OCI-LY3 (cell line): ENCODE data around the gene ARHGAP30.

Source experiments
- H2AFZ ChIP-seq: fragments of 200-600, 300-600 bp; shearing (Covaris generic); 2 replicates; pipeline ENCODE4 v1.6.0; 2014; ENCODE audit warnings: antibody characterized with exemption, low read depth, low read length
- H3K27ac ChIP-seq: fragments of 200-600, 300-600 bp; sonication (generic); 2 replicates; pipeline ENCODE4 v1.5.1; 2014; ENCODE audit warnings: mild to moderate bottlenecking, low read length, moderate library complexity, mixed read lengths
- H3K27me3 ChIP-seq: fragments of 200-600, 300-600 bp; sonication (generic); 2 replicates; pipeline ENCODE4 v1.6.1; 2014; ENCODE audit warnings: low read depth, low read length, mixed read lengths
- H3K36me3 ChIP-seq: fragments of 200-600, 300-600 bp; sonication (generic); replicated peaks from 2 replicates; pipeline ENCODE3; 2014; ENCODE audit warnings: low read depth, low read length, mixed read lengths
- H3K4me1 ChIP-seq: fragments of 300-600, 200-600 bp; sonication (generic); 2 replicates; pipeline ENCODE4 v1.6.1; 2014; ENCODE audit warnings: low read length, mixed read lengths
- H3K4me2 ChIP-seq: fragments of 200-600, 300-600 bp; sonication (generic); 2 replicates; pipeline ENCODE4 v1.6.1; 2014; ENCODE audit warnings: low read length, mixed read lengths
- H3K4me3 ChIP-seq: fragments of 300-600, 200-600 bp; sonication (generic); 2 replicates; pipeline ENCODE4 v1.5.1; 2014; ENCODE audit warnings: antibody characterized with exemption, mild to moderate bottlenecking, low read length, moderate library complexity
- H3K79me2 ChIP-seq: fragments of 300-600, 200-600 bp; shearing (Covaris generic); 2 replicates; pipeline ENCODE4 v1.6.1; 2014; ENCODE audit warnings: mild to moderate bottlenecking, low read length, mixed read lengths
- H3K9ac ChIP-seq: fragments of 300-600, 200-600 bp; shearing (Covaris generic); 2 replicates; pipeline ENCODE4 v1.6.0; 2014; ENCODE audit warnings: mild to moderate bottlenecking, low read length, moderate library complexity
- H3K9me3 ChIP-seq: fragments of 200-600, 300-600 bp; shearing (Covaris generic); 2 replicates; pipeline ENCODE4 v1.6.1; 2014; ENCODE audit warnings: low read length, mixed read lengths; ENCODE audit not compliant: insufficient read depth
- H4K20me1 ChIP-seq: fragments of 200-600, 300-600 bp; sonication (generic); 2 replicates; pipeline ENCODE4 v1.6.1; 2016; ENCODE audit warnings: low read length, mixed read lengths; ENCODE audit not compliant: insufficient read depth
- EZH2phosphoT487 ChIP-seq: fragments of 200-600 bp; shearing (Covaris generic); IDR thresholded peaks from 2 replicates; pipeline ENCODE4 v1.6.1; 2018; ENCODE audit warnings: antibody characterized with exemption, mixed run types, low read depth
- TF ChIP-seq, protein P1 (sequence below): fragments of 200-600, 300-600 bp; sonication (generic); IDR thresholded peaks from 2 replicates; pipeline ENCODE4 v1.5.1; 2014; ENCODE audit warnings: antibody characterized with exemption, low read length, low read depth

The ARHGAP30 gene

DNA sequence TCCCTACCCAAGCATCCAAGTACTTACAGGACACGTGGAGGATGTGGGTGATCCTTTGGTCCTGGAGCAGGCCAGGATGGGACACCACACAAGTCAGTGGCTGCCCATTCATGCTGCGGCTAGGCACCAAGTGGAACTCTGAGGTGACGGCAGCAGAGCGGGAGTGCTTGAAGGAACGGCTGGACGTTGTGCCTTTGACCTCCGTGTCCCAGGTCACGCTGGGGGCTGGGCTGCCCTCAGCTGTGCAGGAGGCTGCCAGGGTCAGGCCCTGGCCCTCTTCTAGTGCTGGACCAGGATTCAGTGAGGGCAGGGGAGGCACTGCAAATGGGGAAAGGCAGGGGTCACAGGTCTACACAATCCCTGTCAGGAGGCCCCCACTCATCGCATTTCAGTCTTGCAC lies 7.7 kb upstream of the ARHGAP30 start:
- no peak overlapping the region for H2AFZ ChIP-seq
- H3K27ac ChIP-seq, result no peak overlapping the region
- H3K9me3 ChIP-seq, result no peaks in the 10 kb centered on the region
- no peaks in the 10 kb centered on the region for H3K36me3 ChIP-seq
- no peaks in the 10 kb centered on the region for H3K79me2 ChIP-seq
- H3K4me1 ChIP-seq, result no peaks in the 10 kb centered on the region
- no peak overlapping the region for H3K9ac ChIP-seq
- TF ChIP-seq, protein P1, sequence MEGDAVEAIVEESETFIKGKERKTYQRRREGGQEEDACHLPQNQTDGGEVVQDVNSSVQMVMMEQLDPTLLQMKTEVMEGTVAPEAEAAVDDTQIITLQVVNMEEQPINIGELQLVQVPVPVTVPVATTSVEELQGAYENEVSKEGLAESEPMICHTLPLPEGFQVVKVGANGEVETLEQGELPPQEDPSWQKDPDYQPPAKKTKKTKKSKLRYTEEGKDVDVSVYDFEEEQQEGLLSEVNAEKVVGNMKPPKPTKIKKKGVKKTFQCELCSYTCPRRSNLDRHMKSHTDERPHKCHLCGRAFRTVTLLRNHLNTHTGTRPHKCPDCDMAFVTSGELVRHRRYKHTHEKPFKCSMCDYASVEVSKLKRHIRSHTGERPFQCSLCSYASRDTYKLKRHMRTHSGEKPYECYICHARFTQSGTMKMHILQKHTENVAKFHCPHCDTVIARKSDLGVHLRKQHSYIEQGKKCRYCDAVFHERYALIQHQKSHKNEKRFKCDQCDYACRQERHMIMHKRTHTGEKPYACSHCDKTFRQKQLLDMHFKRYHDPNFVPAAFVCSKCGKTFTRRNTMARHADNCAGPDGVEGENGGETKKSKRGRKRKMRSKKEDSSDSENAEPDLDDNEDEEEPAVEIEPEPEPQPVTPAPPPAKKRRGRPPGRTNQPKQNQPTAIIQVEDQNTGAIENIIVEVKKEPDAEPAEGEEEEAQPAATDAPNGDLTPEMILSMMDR, result no peak
- no peak for TF ChIP-seq EZH2phosphoT487
- H3K27me3 ChIP-seq, result no peaks in the 10 kb centered on the region
- no peak overlapping the region for H3K4me2 ChIP-seq
- H4K20me1 ChIP-seq, result no peaks in the 10 kb centered on the region
- H3K4me3 ChIP-seq, result no peak overlapping the region

DNA sequence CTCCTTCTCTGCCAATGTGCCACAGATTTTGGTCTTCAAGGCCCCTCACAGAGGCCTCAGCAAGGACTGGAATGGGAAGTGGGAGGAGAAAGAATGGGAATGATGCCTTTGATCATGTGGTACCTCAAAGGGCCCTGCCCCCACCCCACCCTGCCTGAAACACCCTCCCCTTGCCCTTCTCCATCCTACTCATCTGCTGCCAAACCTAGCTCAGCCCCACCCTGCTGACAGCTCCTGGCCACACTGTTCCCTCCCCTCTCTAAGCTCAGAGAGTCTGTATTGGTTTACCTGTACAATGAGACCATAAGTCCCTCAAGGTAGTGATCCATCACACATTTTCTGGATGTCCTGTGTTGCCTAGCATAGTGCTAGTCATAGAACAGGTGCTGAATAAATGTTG lies 6.7 kb upstream of the ARHGAP30 start:
- Histone ChIP-seq H3K27ac (no peak overlapping the region), H3K36me3 (no peaks in the 10 kb centered on the region), H3K79me2 (no peaks in the 10 kb centered on the region), H3K4me2 (no peak overlapping the region), H3K9ac (no peak overlapping the region), H3K27me3 (no peaks in the 10 kb centered on the region), H2AFZ (no peak overlapping the region), H3K4me1 (peaks cover 6% of the 10 kb centered on the region; the same call in 1 of the 2 replicates), H3K9me3 (no peaks in the 10 kb centered on the region), H4K20me1 (no peaks in the 10 kb centered on the region), H3K4me3 (no peak overlapping the region)
- TF ChIP-seq, protein P1, result no peak
- no peak for TF ChIP-seq EZH2phosphoT487

DNA sequence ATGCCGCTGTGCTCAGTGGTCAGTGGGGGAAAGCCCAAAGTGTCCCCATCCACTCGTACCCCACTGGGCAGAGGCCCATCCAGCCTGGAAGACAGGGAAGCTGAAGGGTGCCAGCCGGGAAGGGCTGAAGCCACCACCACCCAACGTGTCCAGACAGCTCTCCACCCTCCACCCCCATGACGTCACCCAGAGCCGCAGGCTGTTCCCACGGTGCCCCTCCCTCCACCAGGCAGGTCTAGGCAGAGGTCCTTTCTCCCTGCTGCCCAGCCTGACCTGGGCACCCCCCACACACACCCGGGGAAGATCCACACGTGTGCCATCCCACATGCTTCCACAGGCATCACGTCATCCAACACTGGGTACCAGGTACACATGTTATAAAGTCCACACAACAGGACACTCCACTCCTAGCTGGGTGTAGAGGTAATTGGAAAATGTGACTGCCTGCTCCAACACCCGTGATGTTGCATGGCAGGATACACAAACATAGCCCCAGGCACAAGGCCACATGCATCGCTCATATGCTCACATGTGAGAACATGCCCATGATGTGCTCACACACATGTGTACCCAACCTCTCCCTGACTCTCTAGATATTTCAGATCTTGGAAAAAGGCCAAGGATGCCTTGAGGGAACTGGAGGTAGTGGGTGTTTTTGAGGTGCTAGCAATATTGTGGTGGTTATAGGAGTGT lies 5.1 kb upstream of the ARHGAP30 start:
- Histone ChIP-seq H2AFZ (no peak overlapping the region), H3K4me3 (no peak overlapping the region), H4K20me1 (no peaks in the 10 kb centered on the region), H3K4me2 (no peak overlapping the region), H3K27ac (no peak overlapping the region), H3K79me2 (no peaks in the 10 kb centered on the region), H3K9me3 (no peaks in the 10 kb centered on the region), H3K4me1 (peaks cover 22% of the 10 kb centered on the region), H3K9ac (no peak overlapping the region), H3K27me3 (no peaks in the 10 kb centered on the region), H3K36me3 (no peaks in the 10 kb centered on the region)
- TF ChIP-seq, protein P1, result no peak
- no peak for TF ChIP-seq EZH2phosphoT487

DNA sequence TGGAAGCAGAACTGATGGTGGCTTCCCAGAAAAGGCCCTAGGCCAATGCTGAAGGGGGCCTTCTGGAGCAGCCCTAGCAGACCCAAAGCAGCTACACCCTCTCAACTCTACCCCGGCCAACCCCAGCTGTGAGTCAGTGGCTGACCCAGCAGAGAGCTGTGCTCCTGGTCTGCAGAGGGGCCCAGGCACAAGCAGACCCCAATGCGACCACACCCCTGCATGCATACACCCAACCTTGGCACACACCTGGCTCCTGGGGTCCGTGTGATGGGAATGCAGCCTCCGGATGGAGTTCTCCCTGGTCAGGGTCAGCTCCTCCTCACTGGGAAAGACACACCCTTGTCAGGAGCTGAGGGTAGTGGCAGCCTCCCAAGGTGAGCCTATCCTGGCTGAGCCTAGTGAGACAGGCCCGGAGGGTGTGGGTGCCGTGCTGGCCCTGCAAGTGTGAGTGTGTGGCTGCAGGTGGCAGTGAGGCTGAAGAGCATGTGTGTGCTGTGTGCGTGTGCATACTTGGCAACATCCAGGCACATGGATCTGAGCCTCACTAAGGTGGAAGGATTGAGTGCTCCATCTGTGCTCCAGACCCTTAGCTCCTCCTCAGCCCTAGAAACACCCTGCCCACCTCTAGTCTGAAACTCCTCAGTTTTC lies 3.9 kb upstream of the ARHGAP30 start:
- no peak overlapping the region for H2AFZ ChIP-seq
- H3K9ac ChIP-seq, result no peak overlapping the region
- no peak overlapping the region for H3K4me2 ChIP-seq
- no peaks in the 10 kb centered on the region for H4K20me1 ChIP-seq
- H3K27ac ChIP-seq, result no peak overlapping the region
- H3K79me2 ChIP-seq, result peaks cover 12% of the 10 kb centered on the region
- no peak overlapping the region for H3K4me3 ChIP-seq
- H3K27me3 ChIP-seq, result no peaks in the 10 kb centered on the region
- TF ChIP-seq, protein P1, result no peak
- TF ChIP-seq EZH2phosphoT487, result no peak
- H3K36me3 ChIP-seq, result no peaks in the 10 kb centered on the region
- H3K4me1 ChIP-seq, result peaks cover 22% of the 10 kb centered on the region
- H3K9me3 ChIP-seq, result no peaks in the 10 kb centered on the region
